ENCODE results near the gene H6PD. TPM values are rescaled to one million over a fixed set of nuclear protein-coding genes. Genes with fewer than 3 reads are reported as not detected.

Gene H6PD
- polyA plus RNA-seq, 1 donor (not counting 4 experiments of a cell fraction or from before 2014, with no cell fraction given), result 3.3 TPM

DNA sequence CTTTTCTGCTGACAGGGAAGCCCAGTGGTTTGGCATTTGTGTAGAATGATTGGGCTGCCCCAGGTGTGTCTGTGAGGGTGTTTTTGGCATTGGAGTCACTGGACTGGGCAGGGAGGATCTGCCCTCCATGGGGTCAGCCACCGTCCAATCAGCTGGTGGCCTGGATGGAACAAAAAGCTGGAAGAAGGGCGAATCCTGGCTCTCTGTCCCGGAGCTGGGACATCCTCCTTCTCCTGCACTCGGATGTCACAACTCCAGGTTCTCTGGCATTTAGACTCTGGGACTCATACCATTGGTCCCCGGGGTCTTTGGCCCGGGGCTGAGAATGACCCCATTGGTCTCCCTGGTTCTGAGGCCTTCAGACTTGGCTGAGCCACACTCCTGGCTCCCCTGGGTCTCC, 69.3 kb downstream of the H6PD start:
- Histone ChIP-seq H3K9me3 (ENCODE audit: control insufficient read depth, low read depth, low read length) (no peaks in the 10 kb centered on the region), H3K36me3 (ENCODE audit: control insufficient read depth in 2 of 2, extremely low read depth in 1 of 2, insufficient read depth in 2 of 2, low read length in 2 of 2) (peaks cover 8 to 15% of the 10 kb centered on the region in 2 experiments), H3K79me2 (ENCODE audit: control insufficient read depth, insufficient read depth, low read length) (peaks cover 82% of the 10 kb centered on the region), H4K20me1 (ENCODE audit: control insufficient read depth, extremely low read depth, insufficient read depth, low read length) (peaks cover 14% of the 10 kb centered on the region), H3K27ac (ENCODE audit: control insufficient read depth, insufficient read depth, low read length) (no peak overlapping the region), H3K4me2 (ENCODE audit: control insufficient read depth, extremely low read depth, insufficient read depth, low read depth, low read length) (no peak overlapping the region), H3K4me1 (ENCODE audit: control insufficient read depth, extremely low read depth, insufficient read depth, low read length) (peaks cover 38% of the 10 kb centered on the region), H3K9ac (ENCODE audit: control insufficient read depth, extremely low read depth, insufficient read depth, low read length) (no peak overlapping the region), H3K27me3 (ENCODE audit: control insufficient read depth, extremely low read depth, insufficient read depth, low read length) (no peaks in the 10 kb centered on the region), H3K4me3 (ENCODE audit: control insufficient read depth in 2 of 3, extremely low read depth in 1 of 3, insufficient read depth in 2 of 3, low read depth in 1 of 3, low read length in 3 of 3) (no peak overlapping the region), H2AFZ (ENCODE audit: control insufficient read depth, low read length) (no peak overlapping the region), H3K9me1 (ENCODE audit: control insufficient read depth, extremely low read depth, insufficient read depth, low read length) (peaks cover 6% of the 10 kb centered on the region)
- dilution Hi-C loops (cut with MboI; ENCODE audit: extremely low pct_ligation_motif_present, low sequenced_read_pairs), result no loop called here
- FAIRE-seq (no peak), DNase-seq (ENCODE audit: low read depth, low spot score) (no peak)
- TF ChIP-seq EZH2 (IDR thresholded peaks at IDR 0.05; ENCODE audit: low read length), result no peak
- TF ChIP-seq, protein P1, sequence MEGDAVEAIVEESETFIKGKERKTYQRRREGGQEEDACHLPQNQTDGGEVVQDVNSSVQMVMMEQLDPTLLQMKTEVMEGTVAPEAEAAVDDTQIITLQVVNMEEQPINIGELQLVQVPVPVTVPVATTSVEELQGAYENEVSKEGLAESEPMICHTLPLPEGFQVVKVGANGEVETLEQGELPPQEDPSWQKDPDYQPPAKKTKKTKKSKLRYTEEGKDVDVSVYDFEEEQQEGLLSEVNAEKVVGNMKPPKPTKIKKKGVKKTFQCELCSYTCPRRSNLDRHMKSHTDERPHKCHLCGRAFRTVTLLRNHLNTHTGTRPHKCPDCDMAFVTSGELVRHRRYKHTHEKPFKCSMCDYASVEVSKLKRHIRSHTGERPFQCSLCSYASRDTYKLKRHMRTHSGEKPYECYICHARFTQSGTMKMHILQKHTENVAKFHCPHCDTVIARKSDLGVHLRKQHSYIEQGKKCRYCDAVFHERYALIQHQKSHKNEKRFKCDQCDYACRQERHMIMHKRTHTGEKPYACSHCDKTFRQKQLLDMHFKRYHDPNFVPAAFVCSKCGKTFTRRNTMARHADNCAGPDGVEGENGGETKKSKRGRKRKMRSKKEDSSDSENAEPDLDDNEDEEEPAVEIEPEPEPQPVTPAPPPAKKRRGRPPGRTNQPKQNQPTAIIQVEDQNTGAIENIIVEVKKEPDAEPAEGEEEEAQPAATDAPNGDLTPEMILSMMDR (optimal IDR thresholded peaks at IDR 0.05 in 1 of 3, IDR thresholded peaks at IDR 0.05 in 1 of 3, conservative IDR thresholded peaks at IDR 0.05 in 1 of 3; ENCODE audit: extremely low read depth in 1 of 3, insufficient read depth in 2 of 3, low read length in 3 of 3), result no peak

DNA sequence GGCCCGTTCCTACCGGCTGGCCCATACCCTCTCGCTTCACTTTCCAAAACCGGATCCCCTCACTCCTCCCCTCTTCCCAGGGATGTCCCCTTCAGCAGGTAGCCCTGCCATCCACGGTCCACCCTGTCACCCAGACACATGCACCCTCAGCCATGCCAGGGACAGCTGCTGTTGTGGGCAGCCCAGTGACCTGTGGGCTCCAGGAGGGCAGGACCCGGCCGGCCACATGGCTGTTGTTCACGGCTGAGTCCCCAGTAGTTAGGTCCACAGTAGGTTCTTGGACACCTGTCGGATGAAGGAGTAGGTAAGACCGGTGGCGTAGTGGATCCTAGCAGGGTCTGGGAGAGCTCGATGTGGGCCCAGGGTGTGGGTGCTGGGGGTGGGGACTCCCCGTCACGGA, 70.6 kb downstream of the H6PD start:
- dilution Hi-C loops (cut with MboI; ENCODE audit: extremely low pct_ligation_motif_present, low sequenced_read_pairs), result no loop called here
- Histone ChIP-seq H3K36me3 (ENCODE audit: control insufficient read depth in 2 of 2, extremely low read depth in 1 of 2, insufficient read depth in 2 of 2, low read length in 2 of 2) (peaks cover 8 to 15% of the 10 kb centered on the region in 2 experiments), H3K27me3 (ENCODE audit: control insufficient read depth, extremely low read depth, insufficient read depth, low read length) (no peaks in the 10 kb centered on the region), H4K20me1 (ENCODE audit: control insufficient read depth, extremely low read depth, insufficient read depth, low read length) (peaks cover 14% of the 10 kb centered on the region), H2AFZ (ENCODE audit: control insufficient read depth, low read length) (no peak overlapping the region), H3K9me3 (ENCODE audit: control insufficient read depth, low read depth, low read length) (no peaks in the 10 kb centered on the region), H3K4me2 (ENCODE audit: control insufficient read depth, extremely low read depth, insufficient read depth, low read depth, low read length) (no peak overlapping the region), H3K4me3 (ENCODE audit: control insufficient read depth in 2 of 3, extremely low read depth in 1 of 3, insufficient read depth in 2 of 3, low read depth in 1 of 3, low read length in 3 of 3) (no peak overlapping the region), H3K9ac (ENCODE audit: control insufficient read depth, extremely low read depth, insufficient read depth, low read length) (no peak overlapping the region), H3K79me2 (ENCODE audit: control insufficient read depth, insufficient read depth, low read length) (peaks cover 90% of the 10 kb centered on the region), H3K4me1 (ENCODE audit: control insufficient read depth, extremely low read depth, insufficient read depth, low read length) (peaks cover 32% of the 10 kb centered on the region), H3K9me1 (ENCODE audit: control insufficient read depth, extremely low read depth, insufficient read depth, low read length) (peaks cover 6% of the 10 kb centered on the region), H3K27ac (ENCODE audit: control insufficient read depth, insufficient read depth, low read length) (no peak overlapping the region)
- DNase-seq (ENCODE audit: low read depth, low spot score) (no peak), FAIRE-seq (no peak)
- TF ChIP-seq, protein P1 (optimal IDR thresholded peaks at IDR 0.05 in 1 of 3, IDR thresholded peaks at IDR 0.05 in 1 of 3, conservative IDR thresholded peaks at IDR 0.05 in 1 of 3; ENCODE audit: extremely low read depth in 1 of 3, insufficient read depth in 2 of 3, low read length in 3 of 3), result no peak
- no peak for TF ChIP-seq EZH2 (IDR thresholded peaks at IDR 0.05; ENCODE audit: low read length)

Measured in keratinocyte (primary cell).